GM18873 (cell line): ENCODE measurements around the gene FHOD3.

ENCODE experiments used
- ATAC-seq: cut with Tn5 transposase; IDR thresholded peaks from one replicate; pipeline ENCODE4 v1.9.1; 2021; ENCODE audit warnings: mild to moderate bottlenecking, moderate library complexity, moderate number of reproducible peaks; ENCODE audit not compliant: unreplicated experiment, low FRiP score

Gene FHOD3

DNA sequence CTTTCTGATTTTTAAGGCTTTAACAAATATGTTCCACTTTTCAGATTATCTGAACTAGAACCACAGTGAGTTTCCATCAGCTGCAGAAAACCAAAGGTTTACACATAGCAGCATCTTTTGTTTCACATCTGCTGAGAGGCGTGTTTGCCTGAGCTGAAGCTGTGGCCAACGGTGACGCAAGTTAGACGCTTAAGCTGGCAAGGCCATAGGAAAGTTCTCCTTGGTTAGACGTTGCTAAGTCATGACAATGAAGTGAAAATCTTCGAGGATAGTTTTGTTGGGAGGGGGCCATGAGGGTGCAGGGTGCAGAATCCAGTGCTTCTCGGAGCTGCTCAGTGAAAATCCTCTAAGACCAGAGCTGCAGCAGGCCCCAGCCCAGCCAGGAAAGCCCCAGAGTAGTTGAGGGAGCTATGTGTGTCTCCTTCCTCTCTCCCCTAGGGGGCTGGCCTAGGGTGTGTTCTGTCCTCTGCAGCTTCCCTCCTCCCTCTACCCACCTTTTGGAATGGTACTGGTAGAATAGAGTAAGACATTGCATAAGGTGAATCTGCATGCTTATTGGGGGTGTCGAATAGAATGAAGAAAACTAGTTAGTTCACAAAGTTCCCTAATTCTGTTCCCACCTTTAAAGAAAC, 105.4 kb downstream of the FHOD3 start:
- ATAC-seq = no peak

DNA sequence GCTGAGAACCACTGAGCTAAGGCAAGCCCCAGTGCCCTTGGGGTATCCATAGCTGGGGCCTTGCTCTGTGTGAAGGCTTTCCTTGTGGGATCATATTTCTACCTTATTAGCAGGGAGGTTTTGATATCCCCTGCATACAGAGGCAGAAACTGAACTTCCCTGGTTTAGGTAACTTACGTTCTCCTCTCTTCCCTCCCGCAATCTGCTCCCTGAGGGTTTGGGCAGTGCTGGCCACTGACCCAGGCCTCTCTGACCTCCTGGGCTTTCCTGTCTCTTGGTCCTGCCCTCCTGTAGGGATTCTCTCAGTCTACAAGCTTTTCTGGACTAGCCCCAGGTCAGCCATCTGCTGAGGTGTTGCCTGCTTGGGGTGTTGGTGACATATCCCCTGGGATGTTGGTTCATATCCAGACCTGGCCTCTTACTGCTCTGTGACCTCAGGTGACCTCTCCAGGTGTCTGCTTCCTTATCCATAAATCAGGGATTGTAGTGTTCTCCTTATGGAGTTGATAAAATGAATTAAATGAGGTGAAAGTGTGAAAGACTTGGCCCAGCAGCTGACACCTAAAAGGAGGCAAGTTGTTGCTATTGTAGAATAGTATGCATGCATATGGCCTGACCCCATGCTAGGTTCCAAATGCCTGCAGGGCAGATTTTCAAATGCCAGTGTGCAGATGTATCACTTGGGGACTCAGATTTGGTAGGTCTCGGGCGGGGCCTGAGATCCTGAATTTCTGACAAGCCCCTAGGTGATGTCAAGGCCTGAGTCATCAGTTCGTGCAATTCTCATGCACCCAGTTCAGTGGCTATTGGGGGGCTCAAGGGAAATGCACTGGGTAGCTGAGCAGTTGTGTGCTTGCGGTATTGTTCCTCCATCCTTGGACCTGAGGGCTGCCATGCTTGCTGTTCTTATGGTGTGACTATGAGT, 106.6 kb downstream of the FHOD3 start:
- ATAC-seq = no peak

DNA sequence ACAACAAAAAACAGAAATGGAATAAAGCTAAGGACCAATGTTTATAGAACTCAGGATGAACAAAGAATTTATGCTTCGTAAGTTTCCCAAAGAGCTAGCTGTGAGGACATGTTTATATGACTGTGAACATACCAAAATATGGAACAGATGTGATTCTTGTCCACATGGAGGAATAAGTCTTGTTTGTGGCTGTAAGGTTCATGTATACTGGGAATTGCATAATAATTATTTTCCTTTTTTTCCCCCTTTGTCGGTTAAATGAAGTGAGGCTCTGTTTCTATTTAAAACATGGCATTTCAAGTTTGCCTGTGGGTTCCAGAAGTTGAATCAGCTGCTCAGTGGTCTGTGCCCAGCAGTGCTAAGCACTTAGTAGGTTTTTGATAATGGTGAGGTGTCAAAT, 108.1 kb downstream of the FHOD3 start:
- no peak for ATAC-seq

DNA sequence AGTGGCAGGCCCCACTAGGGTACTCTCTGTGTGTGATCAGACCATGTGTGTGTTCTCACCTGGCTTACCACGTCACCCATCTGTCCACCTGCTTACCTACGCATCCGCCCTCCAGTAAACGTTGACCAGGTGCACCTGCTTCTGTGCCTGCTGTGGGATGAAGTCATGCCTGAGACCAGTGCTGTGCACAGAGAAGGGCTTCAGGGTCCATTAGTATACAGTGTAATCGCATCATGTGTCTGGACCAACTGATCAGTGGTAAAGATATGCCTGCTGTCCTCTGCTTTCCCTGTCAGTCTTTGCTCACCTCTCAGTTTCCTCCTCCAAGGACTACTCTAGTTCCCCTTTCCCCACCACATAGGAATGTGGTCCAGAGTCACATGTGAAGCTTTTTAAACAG, 109.3 kb downstream of the FHOD3 start:
- ATAC-seq = no peak

DNA sequence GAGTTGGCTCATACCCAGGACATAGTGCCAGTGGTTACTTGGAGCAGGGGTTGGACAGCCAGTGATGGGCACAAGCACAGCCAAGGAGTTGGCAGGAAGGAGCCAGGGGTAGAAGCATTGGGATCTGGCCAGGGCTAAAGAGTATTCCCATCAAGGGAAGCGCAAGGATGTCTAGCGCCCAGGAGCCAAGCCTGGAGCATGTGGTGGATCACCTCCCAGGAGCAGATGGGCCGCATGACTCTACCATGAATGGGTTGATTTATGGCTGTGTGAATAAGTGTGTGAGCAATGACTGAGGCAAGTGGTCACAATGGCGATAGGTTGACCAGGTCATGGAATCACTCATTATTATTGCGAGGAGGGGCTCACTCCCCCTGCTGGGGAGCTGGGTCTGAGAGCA, 111.1 kb downstream of the FHOD3 start:
- ATAC-seq = no peak

DNA sequence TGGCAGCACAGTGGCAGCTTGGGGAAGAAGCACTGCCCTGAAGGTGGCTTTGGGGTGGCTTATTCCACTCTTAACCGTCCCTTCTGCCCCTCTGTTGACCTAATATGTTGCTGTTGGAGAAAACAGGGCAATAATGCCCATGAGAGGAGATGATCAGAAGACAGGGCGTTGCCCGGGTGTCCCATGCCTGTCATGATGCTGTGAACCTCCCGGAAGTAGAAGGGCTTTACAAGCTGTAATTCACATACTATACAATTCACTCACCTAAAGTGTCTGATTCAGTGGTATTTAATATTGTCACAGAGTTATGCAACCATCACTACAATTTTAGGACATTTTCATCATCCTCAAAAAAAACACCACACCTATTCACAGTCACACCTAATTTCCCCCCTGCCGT, 112.3 kb downstream of the FHOD3 start:
- no peak for ATAC-seq

DNA sequence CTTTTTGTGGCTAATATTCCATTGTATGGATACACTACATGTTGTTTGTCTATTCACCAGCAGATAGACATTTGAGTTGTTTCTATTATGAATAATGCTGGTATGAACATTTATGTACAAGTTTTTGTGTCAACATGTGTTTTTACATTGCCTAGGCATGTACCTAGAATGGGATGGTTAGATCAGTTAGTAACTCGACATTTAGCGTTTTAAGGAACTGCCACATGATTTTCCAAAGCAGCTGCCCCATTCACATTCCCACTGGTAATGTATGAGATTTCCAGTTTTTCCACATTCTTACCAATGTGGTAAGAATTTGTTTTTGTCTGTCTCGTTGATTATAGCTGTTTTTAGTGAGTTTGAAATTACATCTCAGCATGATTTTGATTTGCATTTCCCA, 112.8 kb downstream of the FHOD3 start:
- no peak for ATAC-seq

DNA sequence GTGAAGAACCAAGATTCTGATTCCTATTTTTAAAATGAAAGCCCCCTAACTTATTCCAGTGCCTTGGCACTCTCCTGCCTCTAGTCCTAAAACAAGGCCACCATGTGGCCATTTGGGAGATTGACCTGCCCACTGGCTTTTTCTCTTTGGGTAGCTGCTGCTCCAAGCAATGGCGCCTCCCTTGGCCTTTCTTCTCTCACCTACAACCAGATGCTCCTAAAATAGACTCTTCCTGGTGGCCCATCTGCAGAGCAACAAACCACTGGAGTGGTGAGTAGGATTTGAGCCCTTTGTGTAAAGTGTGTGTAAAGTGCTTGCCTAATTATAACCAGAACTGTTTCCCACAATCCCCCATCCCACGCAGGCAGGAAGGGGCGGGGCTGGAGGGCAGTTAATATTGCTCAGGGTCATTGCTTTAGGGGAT, 114.2 kb downstream of the FHOD3 start:
- no peak for ATAC-seq

DNA sequence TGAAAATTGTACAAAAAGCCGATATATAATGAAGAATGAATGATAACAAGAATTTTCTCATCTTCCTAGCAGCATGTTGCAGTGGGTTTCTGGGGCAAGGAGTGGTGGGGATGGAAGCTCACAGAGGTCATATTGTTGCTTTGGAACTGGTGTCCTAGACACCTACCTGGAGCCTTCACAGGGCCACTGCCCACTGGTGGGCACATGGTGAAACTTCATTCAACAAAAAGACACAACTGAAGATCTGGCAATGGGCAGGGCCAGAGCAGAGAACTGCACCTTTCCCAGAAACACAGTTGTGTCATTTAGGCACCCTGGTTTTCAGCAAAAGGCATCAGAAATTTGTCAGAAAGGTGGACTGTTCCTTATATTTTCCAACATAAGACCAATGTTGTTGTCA, 115.3 kb downstream of the FHOD3 start:
- no peak for ATAC-seq

DNA sequence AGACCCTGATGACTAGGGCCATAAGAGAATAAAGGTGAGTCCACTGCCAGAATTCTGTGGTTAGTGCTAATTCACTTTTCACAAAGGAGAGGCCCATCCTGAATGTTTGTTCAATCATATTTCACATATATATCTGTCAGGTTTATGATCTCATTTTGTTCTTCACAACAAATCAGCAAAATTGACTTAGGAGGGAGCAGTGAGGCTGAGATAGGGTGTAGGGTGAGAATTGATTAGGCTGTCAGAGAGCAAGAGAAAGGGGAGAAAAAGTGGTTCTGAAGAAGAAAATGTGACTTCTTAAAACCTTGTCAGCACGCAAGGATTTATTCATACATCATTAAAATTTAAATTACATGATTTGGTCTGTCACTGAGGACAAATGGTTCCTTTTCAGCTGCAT, 117.7 kb downstream of the FHOD3 start:
- no peak for ATAC-seq

DNA sequence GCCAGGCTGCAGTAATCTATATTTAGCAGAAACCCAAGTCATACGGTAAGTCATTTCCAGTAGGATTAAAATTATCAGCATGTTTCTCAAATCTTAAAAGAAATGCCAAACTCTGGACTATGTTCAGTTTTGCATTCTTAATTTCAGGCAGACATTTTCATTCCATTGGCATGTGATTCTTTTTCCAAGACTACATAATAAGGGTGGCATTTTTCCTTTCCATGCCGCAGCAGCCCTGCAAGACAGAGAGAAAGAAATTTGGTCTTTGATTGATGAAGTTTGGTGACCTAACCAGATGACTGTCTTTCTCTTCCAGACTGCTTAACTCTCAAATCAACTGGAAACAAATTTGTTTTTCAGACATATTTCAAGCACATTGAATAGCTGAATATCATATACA, 118.1 kb downstream of the FHOD3 start:
- ATAC-seq = no peak

DNA sequence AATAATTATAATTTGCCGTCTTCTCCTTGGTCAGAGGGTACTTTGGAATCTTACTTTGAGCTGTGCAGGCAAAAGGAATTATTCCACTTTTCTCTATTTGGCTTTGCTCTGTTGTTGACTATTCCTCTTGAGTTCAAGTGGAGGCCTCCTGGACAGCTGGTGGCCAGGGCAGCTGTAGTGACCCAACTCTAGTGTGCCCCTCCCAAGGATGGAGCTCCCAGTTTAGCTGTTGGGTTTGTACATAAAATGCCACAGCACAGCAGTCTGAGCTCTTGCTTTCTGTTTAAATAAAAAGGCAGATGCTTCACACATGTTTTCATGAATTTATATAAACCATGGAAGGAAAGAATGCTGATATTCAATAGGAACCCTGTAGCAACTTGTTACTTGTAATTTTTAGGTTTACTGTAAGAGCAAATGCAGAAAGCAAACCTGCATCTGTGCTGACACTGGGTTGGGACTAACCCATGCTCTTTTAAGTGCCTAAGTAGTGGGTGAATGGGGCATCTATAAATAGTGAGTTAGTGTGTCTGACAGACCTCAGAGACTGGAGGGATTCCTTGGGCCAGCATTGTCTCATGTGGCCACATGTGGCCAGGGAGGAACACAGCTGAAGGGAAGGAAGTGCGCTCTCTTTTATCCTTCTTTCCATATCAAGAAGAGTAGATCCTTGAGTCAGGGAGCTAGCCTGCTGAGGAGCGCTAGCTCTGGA, 121.8 kb downstream of the FHOD3 start:
- ATAC-seq = no peak

DNA sequence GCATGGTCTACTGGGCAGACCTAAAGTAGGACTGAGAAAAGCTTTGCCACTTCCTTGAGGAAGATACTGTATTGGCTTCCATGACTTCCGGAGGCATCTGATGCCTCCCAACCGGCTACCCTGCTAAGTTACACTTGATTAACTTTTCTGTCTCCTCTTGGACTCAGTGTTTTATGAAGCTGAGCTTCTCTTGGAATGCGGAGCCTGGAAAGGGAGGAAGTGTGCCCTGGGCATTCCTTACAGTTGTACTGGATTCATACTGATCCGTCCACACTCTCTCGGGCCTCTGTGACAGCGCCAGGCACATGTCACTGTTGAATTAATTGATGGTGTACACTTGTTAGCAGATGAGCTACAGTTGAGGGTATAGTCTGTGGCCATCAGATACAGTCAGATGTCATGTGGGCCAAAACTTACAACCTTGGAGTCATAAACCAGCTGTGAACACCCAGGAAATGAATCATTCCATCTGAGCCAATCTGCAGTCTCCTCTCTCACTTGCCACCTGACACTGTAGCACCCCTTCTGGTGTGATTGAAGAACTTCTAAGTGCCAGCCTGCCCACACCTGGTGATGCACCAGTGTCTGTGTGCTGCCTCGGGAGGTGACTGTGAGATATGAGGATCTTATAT, 122.5 kb downstream of the FHOD3 start:
- ATAC-seq = no peak

DNA sequence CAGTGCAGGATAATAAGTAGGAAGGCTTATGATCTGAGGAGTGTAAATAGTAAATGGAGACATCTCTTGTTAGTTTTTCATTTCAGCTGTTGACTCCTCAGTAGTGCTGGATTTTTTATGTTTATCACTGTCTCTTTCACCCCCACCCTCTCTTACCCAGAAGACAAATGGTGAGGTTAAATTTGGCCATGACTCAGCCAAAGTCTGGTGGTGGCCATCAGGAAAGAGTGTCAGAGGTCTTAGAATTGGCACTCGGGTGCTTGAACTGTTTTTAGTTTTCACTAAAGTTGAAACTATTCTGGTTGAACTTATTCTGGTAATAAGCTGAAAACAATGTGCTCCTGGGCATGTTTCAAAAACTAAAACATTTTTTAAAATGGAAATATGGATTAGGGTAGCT, 123.3 kb downstream of the FHOD3 start:
- no peak for ATAC-seq

DNA sequence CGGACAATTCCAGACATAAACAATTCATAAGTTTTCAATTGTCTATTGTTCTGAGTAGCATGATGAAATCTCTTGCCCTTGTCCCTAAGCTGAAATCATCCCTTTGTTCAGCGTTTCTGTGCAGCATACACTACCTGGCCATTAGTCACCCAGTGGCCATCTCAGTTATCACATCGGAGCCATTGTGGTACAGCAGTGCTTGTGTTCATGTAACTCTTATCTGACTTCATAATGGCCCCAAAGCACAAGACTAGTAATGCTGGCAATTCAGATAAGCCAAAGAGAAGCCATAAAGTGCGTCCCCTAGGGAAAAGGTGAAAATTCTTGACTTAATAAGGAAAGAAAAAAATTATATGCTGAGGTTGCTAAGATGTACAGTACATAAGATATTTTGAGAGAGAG, 127.2 kb downstream of the FHOD3 start:
- ATAC-seq = no peak

DNA sequence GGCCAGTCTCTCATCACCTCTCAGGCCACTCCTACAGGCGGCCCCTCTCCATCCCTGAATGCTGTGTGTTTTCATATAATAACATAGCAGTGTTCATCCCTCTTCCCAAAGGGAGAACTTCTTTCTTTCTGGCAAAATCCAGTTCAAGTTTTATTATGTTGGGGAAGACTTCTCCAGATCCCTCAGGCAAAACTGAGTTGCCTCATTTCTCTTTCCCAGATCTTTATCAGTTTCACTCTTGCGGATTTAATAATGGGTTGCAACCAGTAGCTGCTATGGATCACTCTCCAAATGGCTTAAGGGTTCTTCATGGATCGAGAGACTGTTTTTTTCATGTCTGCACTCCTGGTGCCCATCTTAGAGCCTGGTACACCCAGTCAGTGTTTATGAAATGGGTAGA, 129.9 kb downstream of the FHOD3 start:
- ATAC-seq = no peak

DNA sequence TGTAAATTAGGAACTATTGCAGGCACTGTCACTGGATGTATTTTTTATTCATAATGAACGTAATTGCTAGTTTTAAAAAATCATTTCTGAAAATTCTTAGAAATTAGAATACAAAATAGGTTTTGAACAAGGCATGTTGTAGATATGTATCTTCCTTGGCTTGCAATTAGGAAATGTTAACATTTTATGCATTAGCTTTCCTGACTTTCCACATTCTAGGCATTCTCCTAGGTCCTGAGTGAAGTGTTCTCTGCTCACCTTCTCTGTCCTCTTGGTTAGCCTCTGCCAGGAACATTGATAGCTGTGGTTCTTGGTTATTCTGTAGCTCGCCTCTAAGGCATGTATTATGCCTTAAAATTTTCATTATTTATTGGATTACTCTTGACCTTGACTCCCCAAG, 130.3 kb downstream of the FHOD3 start:
- no peak for ATAC-seq

DNA sequence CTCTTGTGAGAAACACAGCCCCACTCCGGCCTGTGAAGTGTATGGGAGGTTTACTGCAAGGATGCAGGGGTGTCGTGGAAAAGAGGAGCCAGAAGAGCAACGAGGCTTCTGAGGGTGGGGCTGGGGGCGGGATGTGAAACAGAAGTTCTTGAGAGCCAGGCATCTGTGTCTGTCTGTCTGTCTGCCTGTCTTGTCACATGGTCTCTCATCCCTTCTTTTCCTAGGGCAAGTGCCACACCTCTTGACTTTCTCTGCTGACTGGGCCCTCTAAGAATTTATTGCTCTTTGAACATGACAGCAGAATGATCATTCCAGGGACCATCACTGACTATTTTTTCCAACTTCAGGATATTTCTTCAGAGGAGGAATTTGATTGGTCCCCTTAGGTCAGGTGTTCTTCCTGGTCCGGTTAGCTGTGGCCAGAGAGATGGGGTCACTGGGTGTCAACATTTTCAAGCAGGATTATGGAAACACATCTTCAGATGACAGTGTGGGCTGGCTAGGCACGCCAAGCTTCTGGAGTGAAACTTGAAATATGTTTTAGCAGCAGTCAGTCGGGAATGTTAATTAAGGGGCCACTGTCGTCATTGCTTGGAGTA, 131.0 kb downstream of the FHOD3 start:
- ATAC-seq = no peak

DNA sequence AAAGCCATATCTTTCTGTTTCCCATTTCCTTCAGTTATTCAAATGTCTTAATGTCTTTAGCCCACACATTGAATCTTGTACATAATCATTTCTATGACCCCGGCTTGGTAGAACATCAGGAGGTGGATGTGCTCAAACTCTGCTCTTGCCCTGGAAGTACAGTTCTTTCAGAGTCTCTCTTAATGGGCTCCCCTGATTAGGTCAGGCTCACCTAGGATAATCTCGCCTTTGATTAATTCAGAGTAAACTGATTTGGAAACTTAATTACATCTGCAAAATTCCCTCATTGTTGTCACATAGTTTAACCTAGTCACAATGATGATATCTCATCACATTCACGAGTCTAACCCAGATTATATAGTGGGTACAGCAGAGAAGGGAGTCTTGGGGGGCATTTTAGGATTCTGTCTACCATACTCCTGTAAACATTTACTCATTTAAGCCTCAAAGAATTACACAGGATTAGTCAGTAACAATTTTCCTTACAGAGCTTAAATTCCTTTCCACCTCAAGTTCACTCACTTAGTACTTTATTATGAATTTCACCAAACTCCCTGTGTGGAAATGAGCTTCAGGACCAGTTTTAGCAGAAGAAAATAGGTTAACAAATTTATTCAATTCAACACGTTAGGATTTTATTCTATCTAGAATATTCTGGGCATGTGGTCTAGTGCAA, 135.5 kb downstream of the FHOD3 start:
- ATAC-seq = no peak

DNA sequence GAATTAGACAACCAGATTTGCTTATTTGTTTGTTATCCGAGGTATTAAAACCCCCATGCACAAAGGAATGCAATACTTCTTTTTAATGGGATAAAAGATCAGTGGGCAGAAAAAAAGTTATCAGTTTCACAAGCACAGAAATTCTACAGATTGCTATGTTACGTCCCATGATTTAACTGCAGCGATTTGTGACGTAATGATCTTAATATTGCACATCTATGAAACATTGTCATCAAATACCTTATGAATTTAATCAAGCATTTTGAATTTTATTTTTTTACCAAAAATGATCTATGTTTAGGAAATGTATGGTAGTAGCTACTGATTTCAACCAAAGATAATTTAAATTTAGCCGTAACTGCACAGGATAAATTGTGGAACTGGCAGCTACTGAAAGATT, 138.9 kb downstream of the FHOD3 start:
- ATAC-seq = no peak
